Mesodermal cell (in vitro differentiated cells): ENCODE results near the gene ARHGEF5.
A peak's percentile ranks its signal among the peaks of the same experiment; 100 is the strongest.
"Not testable (repeated sequence)": the region's sequence is repeated elsewhere in the genome, so short reads cannot be mapped to it uniquely, and the experiment has no call there.

Experiments
- H3K27ac ChIP-seq: 2 replicates; pipeline ENCODE4 v1.7.0; 2013; ENCODE audit warnings: mild to moderate bottlenecking, low read depth, low read length, moderate library complexity; ENCODE audit not compliant: severe bottlenecking
- H3K36me3 ChIP-seq: 2 replicates; pipeline ENCODE4 v1.7.1; 2013; ENCODE audit warnings: mild to moderate bottlenecking, low read length, moderate library complexity; ENCODE audit not compliant: control insufficient read depth, insufficient read depth
- H3K4me1 ChIP-seq: one replicate; pipeline ENCODE4 v1.7.1; 2013; ENCODE audit warnings: mild to moderate bottlenecking, low read length; ENCODE audit not compliant: insufficient read depth, control insufficient read depth, poor library complexity, severe bottlenecking
- H3K4me3 ChIP-seq: 2 replicates; pipeline ENCODE4 v1.7.0; 2013; ENCODE audit warnings: low read length, control low read depth, mild to moderate bottlenecking; ENCODE audit not compliant: insufficient read depth, poor library complexity, severe bottlenecking; ENCODE audit errors: extremely low read depth
- H3K9me3 ChIP-seq: 2 replicates; pipeline ENCODE4 v1.7.1; 2013; ENCODE audit warnings: mild to moderate bottlenecking, low read length, moderate library complexity; ENCODE audit not compliant: control insufficient read depth
- WGBS, 2 experiments: methylation state at CpG; one replicate each; pipeline ENCODE4 v1.1.5; 2013; ENCODE audit warnings: missing lambda C conversion rate in 2 of 2; ENCODE audit not compliant: insufficient coverage in 2 of 2; 5-methylcytosine and 5-hydroxymethylcytosine counted together

Gene ARHGEF5

DNA sequence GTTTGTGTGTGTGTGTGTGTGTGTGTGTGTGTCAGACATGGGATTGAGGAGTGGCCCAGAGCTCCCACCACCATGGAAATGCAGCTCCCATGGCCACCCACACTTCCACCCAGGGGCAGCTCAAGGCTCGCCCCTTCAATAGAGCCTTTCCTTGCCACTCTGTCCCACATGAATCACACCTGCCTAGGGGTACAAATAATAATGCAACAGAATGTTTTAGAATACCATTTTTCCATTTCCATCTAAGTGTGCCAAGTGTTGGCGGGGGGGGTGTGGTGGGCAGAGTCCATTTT is 23.3 kb upstream of the ARHGEF5 start:
- H3K4me3 ChIP-seq, H3K36me3 ChIP-seq, H3K4me1 ChIP-seq, H3K9me3 ChIP-seq, H3K27ac ChIP-seq: not testable (repeated sequence)
- no CpG with 5 or more reads among the region's 2 CpGs for WGBS, 2 experiments

DNA sequence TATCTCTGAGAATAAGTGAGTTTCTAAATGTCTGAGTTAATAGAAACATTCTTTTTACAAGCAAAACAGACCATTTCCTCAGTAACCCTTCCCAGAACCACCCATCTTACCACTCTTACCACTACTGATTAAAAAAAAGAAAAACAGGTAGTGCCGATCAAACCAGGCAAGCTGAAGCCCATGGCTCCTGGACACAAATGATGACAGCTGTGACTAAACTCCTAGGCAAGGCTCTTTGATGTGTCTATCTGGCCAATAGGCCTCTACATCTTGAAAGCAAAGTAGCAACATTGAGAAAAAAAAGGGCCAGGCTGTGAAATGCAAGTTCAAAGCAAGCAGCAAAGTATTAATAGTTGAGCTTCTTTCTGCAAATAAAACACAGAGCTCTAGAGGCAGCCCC is 6.6 kb upstream of the ARHGEF5 start:
- H3K4me1 ChIP-seq, H3K4me3 ChIP-seq, H3K27ac ChIP-seq, H3K36me3 ChIP-seq, H3K9me3 ChIP-seq: not testable (repeated sequence)
- no CpG with 5 or more reads among the region's 1 CpG for WGBS, 2 experiments

DNA sequence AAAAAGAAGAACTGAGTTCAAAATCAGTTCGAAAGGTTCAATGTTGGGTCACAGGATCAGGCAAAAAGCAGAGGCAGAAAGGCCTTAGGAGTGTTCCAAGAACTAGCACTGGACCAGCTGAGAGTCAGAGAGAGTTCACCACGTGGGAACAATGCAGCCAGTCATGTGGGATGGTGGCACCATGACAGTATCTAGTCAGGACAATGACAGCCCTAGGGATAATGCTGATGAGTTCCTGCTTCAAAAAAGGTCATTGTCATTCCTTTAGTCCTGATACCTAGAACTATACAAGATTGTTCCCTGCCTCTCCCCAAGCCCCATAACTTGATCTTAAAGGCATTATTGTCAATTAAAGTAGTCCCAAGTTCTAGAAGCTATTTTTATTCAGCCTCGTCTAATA is 3.5 kb upstream of the ARHGEF5 start:
- not testable (repeated sequence) for H3K36me3 ChIP-seq, H3K9me3 ChIP-seq, H3K27ac ChIP-seq, H3K4me1 ChIP-seq, H3K4me3 ChIP-seq
- WGBS, 2 experiments: 80 to 100% methylated on average over 1 of the region's 3 CpGs

DNA sequence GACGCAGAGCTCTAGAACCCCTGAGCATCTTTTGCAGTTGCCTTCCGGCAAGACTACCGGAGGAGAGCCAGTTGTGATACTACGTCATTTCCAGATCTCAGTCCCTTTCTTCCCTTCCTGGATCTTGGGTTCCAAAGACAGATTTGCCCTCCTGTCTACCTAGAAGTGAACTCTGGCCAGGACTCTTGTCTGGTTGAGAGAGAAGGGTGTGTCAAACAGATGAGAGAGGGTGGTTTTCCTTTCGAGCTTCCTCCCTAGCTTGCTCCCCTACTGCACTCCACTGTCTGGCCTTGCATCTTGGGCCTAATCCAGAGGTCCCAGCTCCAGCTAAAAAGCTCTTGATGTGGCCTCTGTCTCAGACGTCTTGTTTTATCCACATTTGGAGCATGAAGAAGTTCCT is 983 bp downstream of the ARHGEF5 start:
- not testable (repeated sequence) for H3K27ac ChIP-seq, H3K9me3 ChIP-seq, H3K36me3 ChIP-seq, H3K4me1 ChIP-seq, H3K4me3 ChIP-seq
- no CpG with 5 or more reads among the region's 6 CpGs for WGBS, 2 experiments

DNA sequence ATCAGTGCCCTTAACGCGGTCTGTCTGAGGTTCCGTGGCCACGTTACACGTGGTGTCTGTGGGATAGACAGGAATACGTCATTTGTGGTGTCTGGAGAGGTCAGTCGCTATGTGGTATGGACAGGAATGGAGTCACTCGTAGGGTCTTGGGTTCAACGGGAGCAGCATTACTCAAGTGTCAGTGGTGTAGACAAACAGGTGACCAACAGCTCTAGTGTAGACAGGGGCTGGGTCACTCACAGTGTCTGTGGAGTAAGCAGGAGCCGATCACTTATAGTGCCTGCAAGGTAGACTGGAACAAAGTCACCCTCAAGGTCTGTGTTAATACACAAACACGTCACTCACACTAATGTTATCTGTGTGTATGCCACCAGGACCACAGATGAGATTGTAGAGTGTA is 1.7 kb downstream of the ARHGEF5 start:
- not testable (repeated sequence) for H3K4me3 ChIP-seq, H3K4me1 ChIP-seq, H3K36me3 ChIP-seq, H3K9me3 ChIP-seq, H3K27ac ChIP-seq
- WGBS, 2 experiments: no CpG with 5 or more reads among the region's 11 CpGs

DNA sequence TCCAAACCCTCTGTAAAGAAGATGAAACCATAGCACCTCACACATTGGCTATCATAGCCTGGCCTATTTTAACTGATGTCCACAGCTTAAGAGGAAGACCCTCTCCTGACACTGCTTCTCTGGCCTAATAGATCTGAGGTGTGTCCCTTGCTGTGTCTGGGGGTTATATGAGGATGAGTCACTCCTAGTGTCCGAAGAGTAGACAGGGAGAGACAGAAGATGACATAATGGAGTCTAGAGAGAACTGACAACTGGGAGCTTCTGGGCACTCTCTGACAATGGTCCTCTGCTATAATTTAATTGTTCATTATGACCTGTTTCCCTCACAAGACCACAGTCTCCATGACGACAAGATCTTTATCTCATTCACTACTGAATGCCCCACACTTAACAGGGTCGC is 6.9 kb downstream of the ARHGEF5 start:
- not testable (repeated sequence) for H3K4me3 ChIP-seq, H3K27ac ChIP-seq, H3K36me3 ChIP-seq, H3K9me3 ChIP-seq, H3K4me1 ChIP-seq
- WGBS, 2 experiments: no CpG with 5 or more reads among the region's 3 CpGs

DNA sequence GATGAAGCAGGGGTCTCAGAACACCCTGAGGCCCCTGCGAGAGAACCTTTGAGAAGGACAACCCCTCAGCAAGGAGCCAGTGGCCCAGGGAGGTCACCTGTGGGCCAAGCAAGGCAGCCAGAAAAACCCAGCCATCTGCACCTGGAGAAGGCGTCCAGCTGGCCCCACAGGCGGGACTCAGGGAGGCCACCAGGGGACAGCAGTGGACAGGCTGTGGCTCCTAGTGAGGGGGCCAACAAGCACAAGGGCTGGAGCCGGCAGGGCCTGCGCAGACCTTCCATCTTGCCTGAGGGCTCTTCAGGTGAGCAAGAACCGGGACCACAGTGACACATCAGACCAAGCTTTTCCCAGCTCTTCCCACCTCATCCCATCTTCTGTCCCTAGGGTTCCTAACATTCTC is 10.3 kb downstream of the ARHGEF5 start:
- not testable (repeated sequence) for H3K9me3 ChIP-seq, H3K27ac ChIP-seq, H3K4me3 ChIP-seq, H3K36me3 ChIP-seq, H3K4me1 ChIP-seq
- no CpG with 5 or more reads among the region's 6 CpGs for WGBS, 2 experiments

DNA sequence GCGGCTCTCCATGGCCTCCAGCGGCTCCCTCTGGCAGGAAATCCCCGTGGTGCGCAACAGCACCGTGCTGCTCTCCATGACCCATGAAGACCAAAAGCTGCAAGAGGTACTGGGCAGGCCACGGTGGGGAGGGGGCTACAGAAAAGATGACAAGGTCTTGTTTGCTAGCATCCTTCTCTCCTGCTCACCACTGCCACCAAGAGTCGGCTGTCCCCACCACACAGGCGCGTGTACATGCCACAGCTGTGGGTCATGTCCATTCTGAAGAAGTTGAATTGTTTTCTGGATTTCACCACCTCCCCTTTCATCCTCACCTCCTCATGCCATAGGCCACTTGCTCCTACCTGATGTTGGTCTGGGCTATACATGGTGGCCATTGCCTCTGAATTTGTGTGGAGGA is 12.0 kb downstream of the ARHGEF5 start:
- H3K36me3 ChIP-seq, H3K9me3 ChIP-seq, H3K4me1 ChIP-seq, H3K27ac ChIP-seq, H3K4me3 ChIP-seq: not testable (repeated sequence)
- no CpG with 5 or more reads among the region's 9 CpGs for WGBS, 2 experiments

DNA sequence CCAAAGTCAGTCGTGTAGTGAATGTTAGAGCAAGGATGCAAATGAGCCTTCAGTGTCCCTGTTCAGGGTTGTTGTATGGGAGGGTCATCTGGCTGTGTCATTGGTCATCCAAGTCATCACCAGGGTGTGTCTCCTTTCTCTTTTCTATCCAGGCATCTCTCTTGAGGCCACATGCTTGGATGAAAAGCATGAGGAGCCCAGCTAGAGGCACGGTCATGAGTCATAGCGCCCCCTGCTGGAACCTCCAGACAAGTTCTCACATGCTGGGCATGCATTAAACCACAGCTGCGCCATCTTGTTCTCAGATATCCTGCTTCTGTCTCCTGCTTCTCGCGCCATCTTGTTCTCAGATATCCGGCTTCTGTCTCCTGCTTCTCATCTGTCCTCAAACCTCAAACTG is 14.0 kb downstream of the ARHGEF5 start:
- not testable (repeated sequence) for H3K4me1 ChIP-seq, H3K36me3 ChIP-seq, H3K27ac ChIP-seq, H3K9me3 ChIP-seq, H3K4me3 ChIP-seq
- WGBS, 2 experiments: no CpG with 5 or more reads among the region's 7 CpGs

DNA sequence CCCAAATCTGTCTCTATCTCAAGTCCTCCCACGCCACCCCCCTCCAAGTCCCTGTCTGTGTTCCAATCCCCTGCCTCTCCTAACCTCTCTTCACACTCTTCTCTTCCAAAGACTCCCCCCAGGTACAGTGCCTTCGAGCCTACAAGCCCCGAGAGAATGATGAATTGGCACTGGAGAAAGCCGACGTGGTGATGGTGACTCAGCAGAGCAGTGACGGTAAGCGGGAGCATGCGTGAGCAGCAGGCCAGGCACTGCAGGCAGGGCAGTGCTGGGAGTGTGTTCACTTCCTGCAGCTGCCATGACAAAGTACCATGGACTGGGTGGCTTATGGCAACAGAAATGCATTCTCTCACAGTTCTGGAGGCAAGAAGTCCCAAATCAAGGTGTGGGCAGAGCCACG is 23.4 kb downstream of the ARHGEF5 start:
- H3K4me3 ChIP-seq: no peak overlapping the region
- no peaks in the 10 kb centered on the region for H3K4me1 ChIP-seq
- H3K36me3 ChIP-seq: peaks cover 7% of the 10 kb centered on the region
- H3K27ac ChIP-seq: no peak overlapping the region
- 93 to 95% methylated on average over 9 of the region's 9 CpGs for WGBS, 2 experiments
- H3K9me3 ChIP-seq: no peaks in the 10 kb centered on the region

DNA sequence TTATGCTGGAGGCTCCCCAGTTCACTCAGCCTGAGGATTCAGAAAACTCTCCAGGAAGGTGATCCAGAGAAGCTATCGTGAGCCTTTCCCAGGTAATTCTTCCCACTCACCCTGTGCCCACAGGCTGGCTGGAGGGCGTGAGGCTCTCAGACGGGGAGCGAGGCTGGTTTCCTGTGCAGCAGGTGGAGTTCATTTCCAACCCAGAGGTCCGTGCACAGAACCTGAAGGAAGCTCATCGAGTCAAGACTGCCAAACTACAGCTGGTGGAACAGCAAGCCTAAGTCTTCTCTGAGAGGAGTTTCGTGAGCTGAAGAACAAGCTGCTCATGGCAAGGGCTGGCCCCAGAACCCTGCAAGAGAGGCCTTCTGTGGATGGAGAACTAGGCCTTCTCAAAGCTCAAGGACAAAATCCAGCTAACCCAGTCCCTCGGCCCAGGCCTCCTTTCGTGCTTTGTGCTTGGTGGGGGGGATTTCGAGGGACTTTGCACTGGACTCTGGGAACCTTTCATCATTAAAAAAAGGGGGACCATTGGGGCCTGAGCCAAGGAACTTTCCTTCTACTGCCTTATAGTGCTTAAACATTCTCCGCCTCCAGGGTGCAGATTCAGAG is 24.7 kb downstream of the ARHGEF5 start:
- H3K27ac ChIP-seq: no peak overlapping the region
- no peaks in the 10 kb centered on the region for H3K9me3 ChIP-seq
- 91 to 96% methylated on average over 7 to 10 of the region's 11 CpGs for WGBS, 2 experiments
- no peak overlapping the region for H3K4me3 ChIP-seq
- peaks cover 7% of the 10 kb centered on the region for H3K36me3 ChIP-seq
- peaks cover 1% of the 10 kb centered on the region for H3K4me1 ChIP-seq

DNA sequence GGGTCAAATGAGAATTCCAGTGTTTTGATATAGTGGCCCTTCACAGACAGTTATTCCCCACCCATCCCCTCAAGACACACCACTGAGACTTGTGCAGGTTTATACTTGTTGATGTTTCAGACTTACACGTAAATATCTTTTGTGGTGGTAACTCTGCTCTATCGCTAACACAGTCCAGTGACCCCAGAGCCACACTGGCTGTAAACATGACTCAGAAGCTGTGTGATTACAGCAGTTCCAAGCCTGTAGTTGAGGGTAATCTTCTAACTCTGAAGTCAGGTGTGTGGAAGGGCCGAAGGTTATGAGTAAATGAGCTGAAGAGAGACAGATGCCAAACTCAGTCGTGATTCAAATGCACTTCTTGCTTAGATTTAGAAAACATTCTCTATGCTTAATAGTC is 28.9 kb downstream of the ARHGEF5 start:
- Histone ChIP-seq H3K36me3 (peaks cover 4% of the 10 kb centered on the region), H3K4me1 (peaks cover 5% of the 10 kb centered on the region), H3K9me3 (no peaks in the 10 kb centered on the region), H3K27ac (peak overlapping the region; percentile 88), H3K4me3 (peak overlapping the region; percentile 3)
- 80 to 87% methylated on average over 3 to 4 of the region's 4 CpGs for WGBS, 2 experiments
